OCI-LY1 (cell line): ENCODE measurements around the gene NXT2.

ENCODE experiments used
- H2AFZ ChIP-seq: fragments of 200-600 bp; sonication (generic), shearing (Covaris generic); 2 replicates; pipeline ENCODE4 v1.6.0; 2014; ENCODE audit warnings: antibody characterized with exemption, mild to moderate bottlenecking, low read length
- H3F3A ChIP-seq: fragments of 200-600 bp; sonication (generic), shearing (Covaris generic); 2 replicates; pipeline ENCODE4 v1.6.0; 2014; ENCODE audit warnings: mild to moderate bottlenecking, antibody characterized with exemption, low read length, moderate library complexity; ENCODE audit not compliant: insufficient read depth
- H3K27ac ChIP-seq: fragments of 200-600 bp; sonication (generic); 2 replicates; pipeline ENCODE4 v1.5.1; 2014; ENCODE audit warnings: low read length, mixed run types, mild to moderate bottlenecking, low read depth; ENCODE audit not compliant: poor library complexity, severe bottlenecking
- H3K27me3 ChIP-seq: fragments of 200-600 bp; sonication (generic); 2 replicates; pipeline ENCODE4 v1.6.0; 2014; ENCODE audit warnings: antibody characterized with exemption, mild to moderate bottlenecking, low read length, moderate library complexity; ENCODE audit not compliant: insufficient read depth
- H3K36me3 ChIP-seq: fragments of 200-600 bp; sonication (generic); 2 replicates; pipeline ENCODE4 v1.6.1; 2014; ENCODE audit warnings: mild to moderate bottlenecking, antibody characterized with exemption, low read length, moderate library complexity, mixed read lengths; ENCODE audit not compliant: insufficient read depth
- H3K4me1 ChIP-seq: fragments of 200-600 bp; sonication (generic); 2 replicates; pipeline ENCODE4 v1.5.1; 2014; ENCODE audit warnings: mild to moderate bottlenecking, low read length, moderate library complexity; ENCODE audit not compliant: insufficient read depth, severe bottlenecking
- H3K4me2 ChIP-seq: fragments of 200-600 bp; sonication (generic), shearing (Covaris generic); 2 replicates; pipeline ENCODE4 v1.6.1; 2014; ENCODE audit warnings: low read length
- H3K4me3 ChIP-seq: fragments of 200-600 bp; sonication (generic); 2 replicates; pipeline ENCODE4 v1.5.1; 2014; ENCODE audit warnings: low read length, low read depth, mild to moderate bottlenecking, mixed read lengths; ENCODE audit not compliant: poor library complexity, severe bottlenecking
- H3K79me2 ChIP-seq: fragments of 200-600 bp; shearing (Covaris generic); 2 replicates; pipeline ENCODE4 v1.6.1; 2016; ENCODE audit warnings: mixed run types, low read length, mixed read lengths; ENCODE audit not compliant: insufficient read depth
- H3K9ac ChIP-seq: fragments of 200-600 bp; sonication (generic), shearing (Covaris generic); 2 replicates; pipeline ENCODE4 v1.6.1; 2014; ENCODE audit warnings: mild to moderate bottlenecking, low read length, mixed read lengths
- H3K9me2 ChIP-seq: fragments of 200-600 bp; sonication (generic), shearing (Covaris generic); 2 replicates; pipeline ENCODE4 v1.6.1; 2014; ENCODE audit warnings: low read depth, mild to moderate bottlenecking, low read length, mixed read lengths
- H3K9me3 ChIP-seq: fragments of 200-600 bp; shearing (Covaris generic); 2 replicates; pipeline ENCODE4 v1.6.1; 2014; ENCODE audit warnings: low read length, mixed read lengths
- H4K20me1 ChIP-seq: fragments of 200-600 bp; sonication (generic), shearing (Covaris generic); 2 replicates; pipeline ENCODE4 v1.6.0; 2016; ENCODE audit warnings: mild to moderate bottlenecking, low read length; ENCODE audit not compliant: insufficient read depth
- EZH2 ChIP-seq: fragments of 200-600 bp; sonication (generic), shearing (Covaris generic); IDR thresholded peaks from 2 replicates; pipeline ENCODE4 v1.8.0; 2017; ENCODE audit warnings: borderline replicate concordance, mixed run types, mild to moderate bottlenecking, antibody characterized with exemption, low read length, moderate library complexity, mixed read lengths
- TF ChIP-seq, protein P1 (sequence below): fragments of 200-600 bp; sonication (generic), shearing (Covaris generic); IDR thresholded peaks from 2 replicates; pipeline ENCODE4 v1.5.1; 2017; ENCODE audit warnings: mild to moderate bottlenecking, antibody characterized with exemption, low read length, moderate library complexity, mixed read lengths

NXT2 gene

DNA sequence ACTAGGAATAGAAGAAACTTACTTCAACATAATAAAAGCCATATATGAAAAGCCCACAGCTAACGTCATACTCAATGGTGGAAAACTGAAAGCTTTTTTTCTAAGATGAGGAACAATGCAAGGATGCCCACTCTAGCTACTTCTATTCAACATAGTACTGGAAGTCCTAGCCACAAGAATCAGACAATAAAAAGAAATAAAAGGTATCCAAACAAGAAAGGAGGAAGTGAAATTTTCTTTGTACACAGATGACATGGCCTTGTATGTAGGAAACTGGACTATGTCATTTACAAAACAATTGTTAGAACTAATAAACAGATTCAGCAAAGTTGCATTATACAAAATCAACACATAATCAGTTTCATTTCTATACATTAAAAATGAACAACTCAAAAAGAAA, 25.5 kb upstream of the NXT2 start:
- H3K4me3 ChIP-seq: no peak overlapping the region
- no peaks in the 10 kb centered on the region for H3K27me3 ChIP-seq
- no peaks in the 10 kb centered on the region for H4K20me1 ChIP-seq
- no peaks in the 10 kb centered on the region for H3K4me1 ChIP-seq
- no peak overlapping the region for H3K9ac ChIP-seq
- H2AFZ ChIP-seq: no peak overlapping the region
- TF ChIP-seq, protein P1, sequence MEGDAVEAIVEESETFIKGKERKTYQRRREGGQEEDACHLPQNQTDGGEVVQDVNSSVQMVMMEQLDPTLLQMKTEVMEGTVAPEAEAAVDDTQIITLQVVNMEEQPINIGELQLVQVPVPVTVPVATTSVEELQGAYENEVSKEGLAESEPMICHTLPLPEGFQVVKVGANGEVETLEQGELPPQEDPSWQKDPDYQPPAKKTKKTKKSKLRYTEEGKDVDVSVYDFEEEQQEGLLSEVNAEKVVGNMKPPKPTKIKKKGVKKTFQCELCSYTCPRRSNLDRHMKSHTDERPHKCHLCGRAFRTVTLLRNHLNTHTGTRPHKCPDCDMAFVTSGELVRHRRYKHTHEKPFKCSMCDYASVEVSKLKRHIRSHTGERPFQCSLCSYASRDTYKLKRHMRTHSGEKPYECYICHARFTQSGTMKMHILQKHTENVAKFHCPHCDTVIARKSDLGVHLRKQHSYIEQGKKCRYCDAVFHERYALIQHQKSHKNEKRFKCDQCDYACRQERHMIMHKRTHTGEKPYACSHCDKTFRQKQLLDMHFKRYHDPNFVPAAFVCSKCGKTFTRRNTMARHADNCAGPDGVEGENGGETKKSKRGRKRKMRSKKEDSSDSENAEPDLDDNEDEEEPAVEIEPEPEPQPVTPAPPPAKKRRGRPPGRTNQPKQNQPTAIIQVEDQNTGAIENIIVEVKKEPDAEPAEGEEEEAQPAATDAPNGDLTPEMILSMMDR: no peak
- TF ChIP-seq EZH2: no peak
- H3F3A ChIP-seq: no peaks in the 10 kb centered on the region
- H3K27ac ChIP-seq: no peak overlapping the region
- no peaks in the 10 kb centered on the region for H3K79me2 ChIP-seq
- H3K9me2 ChIP-seq: no peaks in the 10 kb centered on the region
- H3K36me3 ChIP-seq: no peaks in the 10 kb centered on the region
- no peaks in the 10 kb centered on the region for H3K9me3 ChIP-seq
- no peak overlapping the region for H3K4me2 ChIP-seq

DNA sequence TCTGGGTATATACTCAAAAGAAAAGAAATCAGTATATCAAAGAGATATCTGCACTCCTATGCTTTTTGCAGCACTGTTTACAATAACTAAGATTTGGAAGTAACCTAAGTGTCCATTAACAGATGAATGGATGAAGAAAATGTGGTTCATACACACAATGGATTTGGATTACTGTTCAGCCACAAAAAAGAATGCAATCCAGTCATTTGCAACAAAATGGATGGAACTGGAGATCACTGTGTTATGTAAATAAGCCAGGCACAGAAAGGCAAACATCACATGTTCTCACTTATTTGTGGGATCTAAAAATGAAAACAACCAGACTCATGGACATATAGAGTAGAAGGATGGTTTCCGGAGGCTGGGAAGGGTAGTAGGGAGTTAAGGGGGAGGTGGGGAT, 17.6 kb upstream of the NXT2 start:
- H3K9me2 ChIP-seq: no peaks in the 10 kb centered on the region
- H3K79me2 ChIP-seq: no peaks in the 10 kb centered on the region
- H3F3A ChIP-seq: no peaks in the 10 kb centered on the region
- no peaks in the 10 kb centered on the region for H4K20me1 ChIP-seq
- no peaks in the 10 kb centered on the region for H3K4me1 ChIP-seq
- H3K9me3 ChIP-seq: no peaks in the 10 kb centered on the region
- no peaks in the 10 kb centered on the region for H3K36me3 ChIP-seq
- H3K4me3 ChIP-seq: no peak overlapping the region
- no peak overlapping the region for H3K27ac ChIP-seq
- H3K27me3 ChIP-seq: no peaks in the 10 kb centered on the region
- H3K4me2 ChIP-seq: no peak overlapping the region
- TF ChIP-seq, protein P1: no peak
- TF ChIP-seq EZH2: no peak
- H2AFZ ChIP-seq: no peak overlapping the region
- H3K9ac ChIP-seq: no peak overlapping the region

DNA sequence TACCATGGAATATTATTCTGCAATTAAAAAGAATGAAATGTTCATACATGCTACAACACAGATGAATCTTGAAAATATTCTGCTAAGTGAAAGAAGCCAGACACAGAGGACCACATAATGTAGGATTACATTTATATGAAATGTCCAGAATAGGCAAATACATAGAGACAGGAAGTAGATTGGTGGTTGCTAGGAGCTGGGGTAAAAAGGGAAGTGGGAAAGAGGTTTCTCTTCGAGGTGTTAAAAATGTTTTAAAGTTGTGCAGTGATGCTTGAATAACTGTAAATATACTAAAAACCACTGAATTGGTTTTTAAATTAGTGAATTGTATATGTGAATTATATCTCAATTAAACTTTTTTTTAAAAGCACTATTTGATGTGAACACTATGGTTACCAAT, 3.6 kb upstream of the NXT2 start:
- Histone ChIP-seq H3K79me2 (no peaks in the 10 kb centered on the region), H3K4me3 (no peak overlapping the region), H3K27ac (no peak overlapping the region), H3F3A (no peaks in the 10 kb centered on the region), H3K27me3 (no peaks in the 10 kb centered on the region), H3K36me3 (no peaks in the 10 kb centered on the region), H3K9ac (no peak overlapping the region), H4K20me1 (no peaks in the 10 kb centered on the region), H3K4me1 (peaks cover 15% of the 10 kb centered on the region), H2AFZ (no peak overlapping the region), H3K9me2 (no peaks in the 10 kb centered on the region), H3K9me3 (no peaks in the 10 kb centered on the region), H3K4me2 (no peak overlapping the region)
- no peak for TF ChIP-seq EZH2
- TF ChIP-seq, protein P1: no peak
